LHCN-M2 (cell line): Measurements from ENCODE around the gene CRBN. TPM values are rescaled to one million over a fixed set of nuclear protein-coding genes. Genes with fewer than 3 reads are reported as not detected.
A peak's percentile ranks its signal among the peaks of the same experiment; 100 is the strongest.

Source experiments
- DNase-seq: peaks from one replicate; pipeline ENCODE4 v3.0.0-alpha.2; 2012; ENCODE audit warnings: low read depth
- polyA plus RNA-seq: library from polyadenylated mRNA; unstranded; fragments of >200 nt; gene quantifications from one replicate; pipeline ENCODE4 v1.2.1, GENCODE V29; 2012; ENCODE audit warnings: missing spikeins
- total RNA-seq: library from RNA; depleted of rRNA; stranded (reverse); fragments of >200 nt; gene quantifications from 2 replicates; pipeline ENCODE4 v1.2.3, GENCODE V29; 2014; rRNA removed

CRBN gene
- 19.1 and 33.7 TPM in 2 replicates for total RNA-seq
- 11.3 TPM for polyA plus RNA-seq

DNA sequence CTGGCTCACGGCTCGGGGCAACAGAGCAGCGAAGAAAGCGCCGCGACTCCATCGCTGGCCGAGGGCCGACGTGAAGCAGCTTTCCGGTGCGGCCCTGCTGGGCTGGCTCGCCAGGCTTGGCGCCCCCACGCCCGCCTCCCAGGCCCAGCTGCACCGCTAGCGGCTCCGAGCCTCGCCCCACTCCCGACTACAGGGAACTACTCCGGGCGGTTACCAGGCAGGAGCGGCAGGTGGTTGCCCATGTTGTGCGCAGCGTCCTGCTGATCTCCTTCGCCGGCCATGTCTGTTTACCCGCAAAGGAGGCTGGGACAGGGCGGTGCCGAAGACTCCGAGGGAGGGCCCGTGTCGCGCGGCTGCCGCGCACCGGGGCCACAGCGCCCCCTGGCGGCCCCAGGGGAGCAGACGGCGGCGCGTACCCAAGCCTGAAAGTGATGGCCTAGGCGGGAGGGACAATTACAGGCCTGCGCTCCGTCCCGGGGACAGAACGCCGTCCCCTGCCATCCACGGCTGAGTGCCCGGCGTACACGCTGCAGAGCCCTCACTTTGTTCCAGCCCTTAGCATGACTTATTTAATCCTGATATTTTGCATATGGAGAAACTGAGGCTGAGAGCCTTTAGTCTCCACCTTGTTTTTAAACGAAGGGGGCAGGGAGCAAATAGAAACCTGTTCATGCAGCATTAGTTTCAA is at the start of gene CRBN:
TSS of gene CRBN (minus strand) at position 285 of the 688 bp plus-strand sequence. CDS start at position 281, 4 bp downstream.
- peak; percentile 74 for DNase-seq

DNA sequence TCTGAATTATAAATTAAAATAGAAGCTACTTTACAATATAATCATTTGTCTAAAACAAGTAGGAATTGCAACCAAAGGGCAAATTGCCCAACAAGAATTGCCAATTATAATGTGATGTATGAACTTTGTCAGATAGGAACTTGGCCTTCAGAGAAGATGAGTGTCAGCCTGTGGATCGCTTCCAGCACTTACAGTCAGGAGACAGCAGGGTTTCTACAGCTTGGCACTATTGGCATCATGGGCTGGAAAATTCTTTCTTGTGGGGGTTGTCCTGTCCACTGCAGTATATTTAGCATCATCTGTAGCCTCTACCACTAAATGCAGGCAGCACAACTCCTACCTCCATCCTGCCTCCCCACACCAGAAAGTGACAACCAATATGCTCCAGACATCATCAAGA is 48.1 kb upstream of the CRBN start:
- no peak for DNase-seq

DNA sequence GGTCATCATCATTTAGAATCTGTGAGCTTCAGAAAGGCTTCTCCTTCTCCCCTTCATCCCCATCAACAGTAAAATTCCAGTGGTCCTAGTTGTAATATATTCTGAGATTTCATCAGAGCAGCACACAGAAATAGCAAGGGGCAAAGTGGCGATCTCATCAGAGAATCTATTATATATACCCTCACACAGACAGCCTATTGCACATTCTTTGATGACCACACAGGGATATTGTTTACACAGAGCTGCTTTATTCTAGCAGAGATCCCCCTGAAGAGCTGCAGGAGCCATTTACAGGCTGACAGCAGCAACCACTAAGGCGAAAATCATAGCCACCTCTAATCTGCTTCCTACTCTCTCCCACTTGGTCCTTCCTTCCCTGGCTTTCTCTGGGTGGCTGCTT is 42.0 kb upstream of the CRBN start:
- DNase-seq: no peak

DNA sequence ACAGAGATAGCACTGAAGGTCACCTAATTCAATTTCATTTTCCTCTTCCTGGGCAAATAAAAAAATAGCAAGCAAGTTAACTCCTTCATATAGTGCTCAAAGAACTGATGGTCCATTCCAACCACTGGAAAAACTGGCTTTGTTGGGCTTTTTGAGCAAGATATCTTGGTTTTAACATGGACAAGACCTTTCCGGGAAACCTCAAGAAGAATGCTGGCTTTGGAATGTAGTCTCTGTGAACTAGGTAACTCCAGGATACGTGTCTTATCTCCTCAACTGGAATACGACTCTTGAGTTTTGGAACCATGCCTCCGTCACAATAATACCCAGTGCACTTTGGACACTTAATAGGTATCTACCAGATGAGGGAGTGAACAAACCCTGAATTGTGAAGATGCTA is 36.9 kb upstream of the CRBN start:
- no peak for DNase-seq

DNA sequence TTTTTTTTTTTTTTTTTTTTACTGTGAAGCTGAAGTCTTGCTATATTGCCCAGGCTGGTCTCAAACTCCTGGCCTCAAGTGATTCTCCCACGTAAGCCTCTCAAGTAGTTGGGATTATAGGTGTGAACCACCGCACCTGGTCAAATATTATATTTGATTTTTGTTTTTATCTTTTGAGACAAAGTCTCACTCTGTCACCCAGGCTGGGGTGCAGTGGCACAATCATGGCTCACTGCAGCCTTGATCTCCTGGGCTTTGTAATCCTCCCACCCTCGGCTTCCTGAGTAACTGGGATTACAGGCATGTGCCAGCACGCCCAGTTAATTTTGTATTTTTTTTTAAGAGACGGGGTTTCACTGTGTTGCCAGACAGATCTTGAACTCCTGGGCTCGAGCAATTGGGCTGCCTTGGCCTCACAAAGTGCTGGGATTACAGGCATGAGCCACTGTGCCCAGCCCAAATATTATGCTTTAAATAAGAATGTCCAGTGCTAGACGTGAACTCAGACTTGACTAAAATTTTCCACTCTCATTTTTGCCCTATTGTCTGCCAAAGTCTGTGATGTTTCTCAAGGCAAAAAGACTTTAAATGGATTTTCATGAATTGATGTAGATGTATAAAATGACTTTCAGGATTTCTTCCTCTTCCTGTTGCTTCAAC is 33.4 kb upstream of the CRBN start:
- no peak for DNase-seq

DNA sequence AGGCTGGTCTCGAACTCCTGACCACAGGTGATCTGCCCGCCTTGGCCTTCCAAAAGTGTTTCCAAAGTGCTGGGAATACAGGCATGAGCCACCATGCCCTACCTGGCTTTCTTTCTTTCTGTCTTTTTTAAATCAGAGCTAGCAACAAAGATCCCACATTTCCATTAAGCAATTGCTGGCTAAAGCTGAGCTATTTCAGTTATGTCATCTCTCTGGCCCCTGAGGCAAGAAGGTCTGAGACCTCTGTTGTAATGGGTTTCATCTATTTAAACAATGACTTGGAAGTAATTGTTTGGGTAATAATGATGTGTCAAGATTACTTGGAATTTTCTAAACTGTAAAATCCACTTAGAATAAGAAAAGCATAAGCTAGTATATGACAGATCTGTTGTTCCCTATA is 30.2 kb upstream of the CRBN start:
- DNase-seq: no peak

DNA sequence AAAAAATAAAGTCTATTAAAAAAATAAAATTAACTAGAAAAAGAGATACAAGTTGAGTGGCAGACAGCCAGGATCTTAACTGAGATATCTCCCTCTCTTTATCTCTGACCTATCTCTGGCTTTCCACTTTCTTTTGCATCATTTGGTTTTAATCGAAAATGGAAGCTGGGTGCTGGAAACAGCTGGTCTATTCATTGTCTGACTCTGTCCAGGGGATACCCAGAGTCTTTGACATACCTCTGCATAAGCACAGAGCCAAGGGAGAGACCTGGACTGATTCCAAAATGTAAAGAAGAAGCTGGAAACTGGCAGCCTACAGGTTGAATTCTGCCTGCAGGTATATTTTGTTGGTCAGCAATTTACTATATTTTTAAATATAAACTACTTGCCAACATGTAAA is 29.6 kb upstream of the CRBN start:
- no peak for DNase-seq

DNA sequence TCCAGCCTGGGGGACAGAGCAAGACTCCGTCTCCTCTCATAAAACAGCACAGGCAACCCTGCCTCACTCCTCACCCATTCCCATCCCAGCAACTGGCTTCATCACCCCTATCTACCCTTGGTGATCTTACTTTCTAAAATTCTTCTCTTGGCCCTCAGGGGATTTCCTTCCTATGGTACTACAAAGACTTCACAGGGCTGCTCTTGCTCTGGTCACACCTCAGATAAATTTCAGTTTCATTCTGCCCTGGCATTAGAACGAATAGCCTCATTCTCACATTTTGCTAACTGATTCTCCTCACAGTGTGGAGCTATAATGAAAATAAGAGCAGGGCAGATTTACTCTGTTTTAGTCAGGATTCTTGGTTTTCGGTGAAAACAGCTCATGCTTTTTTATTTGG is 22.1 kb upstream of the CRBN start:
- DNase-seq: no peak

DNA sequence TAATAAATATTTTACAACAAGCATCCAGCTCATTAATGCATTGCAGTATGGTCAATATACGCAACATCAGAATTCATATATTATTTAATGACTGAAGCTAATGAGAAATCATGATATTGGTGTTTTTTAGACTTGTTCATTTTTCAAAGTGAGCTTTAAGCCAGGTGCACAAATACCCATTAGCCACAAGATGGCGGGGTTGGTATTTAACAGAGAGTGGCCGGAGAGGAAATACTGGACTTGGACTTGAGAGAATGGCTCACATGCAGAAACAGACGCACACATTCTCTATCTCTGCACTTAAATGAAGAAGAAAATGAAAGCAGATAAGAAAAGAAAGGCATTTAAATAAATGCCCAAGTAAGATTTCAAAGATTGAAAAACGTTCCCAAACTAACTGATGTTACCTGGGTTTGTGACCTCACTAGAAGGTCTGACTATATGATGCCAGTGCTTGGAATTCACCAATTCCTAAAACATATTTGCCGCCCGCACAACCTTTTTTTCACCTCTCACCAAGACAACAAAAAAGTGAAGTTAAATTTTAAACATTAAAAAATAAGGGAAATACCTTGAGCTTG is 21.2 kb upstream of the CRBN start:
- DNase-seq: peak; percentile 58

DNA sequence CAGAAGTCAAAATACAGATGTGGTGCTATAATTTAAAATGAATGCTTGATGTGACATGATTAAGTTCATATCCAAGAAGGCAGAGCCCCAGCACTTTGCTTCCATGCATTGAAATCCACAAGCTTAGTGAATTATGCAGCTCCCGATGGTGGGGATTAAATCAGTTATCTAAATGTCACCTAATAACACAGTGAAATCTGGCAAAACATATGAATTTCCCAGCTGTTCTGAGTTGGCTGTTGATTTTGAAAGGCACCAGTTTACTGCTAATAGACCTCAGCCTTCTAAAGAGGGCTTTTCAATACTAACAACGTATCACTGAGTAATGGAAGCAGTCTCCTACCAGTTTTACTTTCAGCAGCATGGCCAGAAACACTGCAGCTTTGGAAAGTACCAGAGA is 19.8 kb upstream of the CRBN start:
- no peak for DNase-seq

DNA sequence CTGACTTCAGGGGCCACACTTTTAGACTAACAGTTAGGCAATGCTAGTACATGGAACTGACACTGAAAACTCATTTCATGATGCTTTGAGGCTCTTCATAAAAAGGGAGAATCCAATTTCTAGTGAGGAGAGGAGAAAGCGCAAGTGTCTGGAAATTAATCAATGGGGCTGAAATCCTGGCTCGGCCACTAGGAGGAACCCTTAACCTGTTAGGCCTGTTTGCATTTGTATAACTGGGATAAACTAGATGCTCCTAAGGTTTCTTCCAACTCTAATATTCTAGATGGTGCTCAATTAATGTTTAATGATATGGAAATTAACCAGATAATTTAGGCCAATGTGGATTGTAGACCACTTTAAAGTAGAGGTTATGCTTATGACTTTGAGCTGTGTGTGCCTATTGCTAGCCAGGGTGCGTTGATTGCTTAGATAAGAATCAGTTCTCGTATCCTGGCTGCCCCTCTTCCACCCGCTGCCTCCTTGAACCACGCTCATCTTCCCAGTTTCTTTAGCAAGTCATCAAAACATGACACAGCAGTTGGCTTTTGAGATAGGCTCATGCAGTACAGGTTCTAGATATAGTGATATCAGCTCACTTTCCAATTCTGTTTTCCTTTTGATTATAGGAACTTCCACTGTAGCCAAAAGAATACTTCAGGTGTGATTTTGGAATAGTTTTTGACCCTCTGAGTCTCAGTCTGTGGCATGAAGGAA is 16.8 kb upstream of the CRBN start:
- DNase-seq: no peak

DNA sequence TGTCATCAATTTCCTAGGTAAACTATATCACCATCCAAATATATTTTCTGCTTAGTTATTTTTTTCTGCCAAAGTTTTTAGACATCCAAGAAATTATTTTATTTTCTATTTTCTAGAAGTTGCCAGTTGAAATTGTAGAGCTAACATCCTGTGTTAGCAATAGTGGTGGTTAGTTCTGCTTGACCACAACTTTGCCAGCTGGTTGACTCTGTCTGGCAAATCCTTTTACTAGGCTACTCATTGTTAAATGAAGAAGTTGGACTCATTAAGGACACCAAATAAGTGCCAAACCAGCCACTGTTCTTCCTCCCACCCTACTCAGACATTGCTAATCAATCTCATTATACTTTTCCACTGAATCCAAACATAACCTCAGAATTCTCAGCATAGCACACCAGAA is 15.4 kb upstream of the CRBN start:
- no peak for DNase-seq

DNA sequence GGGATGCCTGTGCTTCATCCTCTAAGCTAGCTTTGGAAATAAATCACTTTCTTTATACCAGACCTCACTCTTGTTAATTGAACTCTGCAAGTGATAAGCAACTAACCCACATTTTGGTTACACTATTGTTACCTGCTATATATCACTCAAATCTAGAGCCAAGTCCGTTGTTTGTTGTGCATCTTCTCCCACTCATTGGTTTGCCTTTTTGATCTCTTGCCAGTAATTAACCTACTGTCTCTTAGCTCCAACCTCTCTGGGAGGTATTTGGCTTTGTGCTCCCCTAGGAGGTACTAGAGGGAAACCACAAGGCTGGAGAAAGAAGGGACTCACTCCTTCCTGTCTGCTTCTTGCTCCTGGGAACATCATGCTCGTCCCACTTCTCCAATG is 12.8 kb upstream of the CRBN start:
- DNase-seq: no peak

DNA sequence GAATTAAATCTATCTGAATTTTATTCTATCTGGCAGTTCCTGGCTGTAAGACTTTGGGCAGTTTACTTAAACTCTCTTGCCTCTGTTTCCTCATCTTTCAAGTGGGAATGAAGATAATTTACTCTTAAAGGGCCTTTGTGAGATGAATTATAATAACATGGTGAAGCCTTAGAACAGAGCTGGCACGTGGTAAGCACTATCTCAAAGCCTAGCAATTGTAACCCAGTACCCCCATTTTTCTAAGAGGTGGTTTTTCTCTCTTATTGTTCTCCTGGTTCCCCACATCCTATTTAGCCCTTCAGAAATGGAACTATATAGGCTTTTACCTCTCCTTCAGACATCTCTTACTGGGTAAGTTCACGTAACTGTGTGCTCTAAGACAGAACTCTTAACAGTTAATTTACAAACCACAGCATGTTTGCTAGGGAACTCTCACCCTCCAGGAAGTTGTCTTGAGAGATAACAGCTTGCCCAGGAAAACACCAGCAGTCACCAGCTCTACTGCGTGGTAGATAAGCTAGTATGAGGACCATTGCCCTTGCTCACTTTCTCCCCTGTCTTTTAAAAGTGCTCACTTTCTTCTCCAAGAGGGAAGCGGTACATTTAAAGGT is 12.3 kb upstream of the CRBN start:
- no peak for DNase-seq

DNA sequence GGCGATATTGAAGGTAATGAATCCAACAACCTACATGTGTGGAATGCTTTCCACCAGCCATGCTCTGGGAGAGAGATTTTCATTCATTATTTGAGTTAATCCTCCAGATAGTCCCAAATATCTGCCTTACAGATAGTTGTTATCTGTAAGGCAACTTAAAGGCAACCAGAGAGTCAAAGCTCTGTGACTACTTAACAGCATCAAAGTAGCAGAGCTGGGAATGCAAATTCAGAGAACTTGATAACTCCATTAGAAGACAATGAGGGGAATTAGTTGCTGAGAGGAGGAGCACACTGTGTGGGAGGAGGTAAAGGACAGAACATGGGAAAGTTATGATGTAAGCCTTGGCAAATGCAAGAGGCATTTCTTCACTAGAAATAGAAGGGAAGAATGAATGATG is 10.5 kb upstream of the CRBN start:
- no peak for DNase-seq

DNA sequence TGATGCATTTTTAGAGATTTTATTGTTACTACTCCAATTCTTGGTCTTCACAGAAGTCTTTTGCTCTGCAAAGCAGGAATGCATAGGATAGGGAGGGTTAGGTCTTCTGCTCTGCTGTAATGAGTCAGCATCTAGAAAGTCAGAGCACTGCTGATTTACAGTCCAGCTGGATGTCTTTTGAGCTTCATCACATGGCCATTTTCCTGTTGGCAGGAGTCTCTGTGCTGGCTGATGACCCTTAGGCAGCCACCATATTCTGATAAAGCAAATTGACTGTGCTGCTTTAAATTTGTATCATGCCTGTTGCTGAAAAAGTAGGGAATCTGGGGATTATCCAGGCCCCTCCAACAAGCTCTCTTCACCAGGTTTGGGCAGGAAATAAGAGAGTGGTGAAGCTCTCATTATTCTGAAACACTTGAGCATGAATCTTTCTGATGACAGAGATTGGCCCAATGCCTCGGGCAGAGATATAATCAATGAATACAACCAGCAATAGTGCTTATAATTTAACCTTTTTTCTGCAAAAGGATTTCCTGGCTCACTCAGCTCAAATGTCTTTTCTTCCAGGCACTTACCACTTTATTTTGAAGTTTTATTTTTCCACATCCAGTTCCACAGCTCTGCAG is 9.7 kb upstream of the CRBN start:
- DNase-seq: no peak

DNA sequence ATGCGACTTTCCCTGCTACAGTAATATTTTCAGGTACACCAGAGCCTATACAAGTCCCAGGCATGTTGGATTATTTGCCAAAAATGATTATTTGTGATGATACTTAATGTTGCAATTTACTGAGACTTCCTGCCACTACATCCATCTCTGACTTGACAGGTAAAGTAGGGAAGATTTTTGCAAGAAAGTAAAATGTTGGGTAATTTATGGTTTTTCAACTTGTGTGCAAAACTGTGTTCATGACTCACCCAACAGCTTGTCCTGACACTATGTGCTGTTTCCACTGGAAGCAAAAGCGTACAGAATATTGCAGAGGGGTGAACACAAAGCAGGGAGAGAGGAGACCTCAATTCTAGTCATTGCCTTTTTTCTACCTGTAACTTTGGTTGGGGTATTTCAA is 5.4 kb upstream of the CRBN start:
- DNase-seq: no peak

DNA sequence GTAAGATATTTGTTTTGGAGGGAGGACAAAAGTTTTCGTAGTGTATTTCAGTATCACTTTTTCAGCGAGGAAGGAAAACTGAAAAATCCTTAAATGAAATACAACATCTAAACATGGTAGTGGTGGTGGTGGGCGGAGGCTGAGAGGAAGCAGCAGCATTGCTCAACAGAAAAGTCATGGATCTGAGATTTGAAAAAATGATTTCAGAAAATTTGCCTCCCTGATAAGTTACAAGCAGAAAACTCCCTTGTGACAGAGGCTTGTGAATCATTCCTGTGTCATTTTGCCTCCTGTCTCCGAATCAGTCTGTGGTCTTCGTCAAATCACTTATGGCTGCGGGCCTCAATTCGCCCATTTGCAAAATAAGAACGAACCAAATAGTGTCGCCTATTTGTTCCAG is 965 bp upstream of the CRBN start:
- no peak for DNase-seq

DNA sequence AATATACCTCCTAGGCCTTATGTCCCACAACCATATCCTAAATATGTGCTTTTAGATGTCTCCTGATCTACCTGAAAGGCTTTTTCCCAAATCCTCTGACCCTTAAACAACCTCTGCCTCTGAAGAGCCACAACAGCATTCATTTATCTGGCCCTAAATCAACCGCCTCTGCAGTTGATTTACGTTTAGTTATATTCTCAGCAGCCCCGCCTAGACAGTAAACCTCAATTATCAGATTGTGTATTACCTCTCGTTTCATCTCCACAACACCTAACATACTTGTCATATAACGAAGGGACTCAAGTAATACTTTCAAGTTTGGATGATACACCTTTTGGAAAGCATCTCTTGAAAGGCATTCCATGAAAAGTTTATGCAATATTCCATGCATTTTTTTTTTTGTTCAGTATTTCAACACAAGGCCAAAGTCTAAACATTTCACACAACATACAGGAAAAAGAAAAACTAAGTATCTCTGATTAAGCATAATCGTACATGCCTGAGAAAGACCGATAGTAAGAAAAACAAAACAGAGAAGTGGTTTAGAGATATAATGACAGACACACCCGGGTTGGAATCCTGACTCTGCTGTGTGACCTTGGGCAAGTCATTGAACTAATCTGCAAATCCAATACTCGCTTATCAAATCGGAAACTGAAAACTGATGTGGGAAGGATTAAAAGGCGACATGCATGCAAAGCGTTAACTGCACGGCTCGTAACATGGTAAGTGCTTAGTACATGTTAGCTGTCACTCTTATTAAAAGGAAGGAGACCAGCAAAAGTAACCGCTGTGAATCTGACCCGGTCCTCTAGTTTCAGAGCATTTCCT is 778 bp downstream of the CRBN start:
- no peak for DNase-seq

DNA sequence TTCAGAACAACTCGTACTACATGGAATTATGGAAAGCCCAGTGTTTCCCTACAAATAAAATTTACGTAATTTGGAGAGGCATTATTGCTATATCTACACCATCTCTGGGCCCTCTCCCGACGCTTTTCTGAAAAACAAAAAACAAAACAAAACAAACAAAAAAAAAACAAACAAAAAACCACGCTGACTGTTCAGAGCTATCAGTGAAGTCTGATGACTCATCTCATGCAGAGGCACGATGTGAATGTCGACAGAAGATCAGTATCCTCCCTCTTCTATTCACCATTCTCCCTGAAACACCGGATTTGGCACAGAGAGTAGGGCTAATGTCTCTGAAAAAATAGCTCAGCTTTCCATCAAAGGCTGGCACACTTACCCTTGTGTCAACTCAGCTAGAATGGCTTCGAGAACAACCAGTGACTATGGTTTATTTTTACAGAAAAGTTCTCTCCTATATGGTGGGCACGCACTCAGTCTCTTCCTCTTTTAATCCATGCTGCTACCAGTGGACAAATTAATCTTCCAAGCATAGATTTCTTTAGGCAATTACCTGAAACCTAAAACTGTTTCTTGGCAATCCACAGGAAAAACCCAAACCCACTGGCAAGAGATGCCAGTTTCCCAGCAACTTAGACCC is 1.5 kb downstream of the CRBN start:
- peak; percentile 17 for DNase-seq
